Activated CD4-positive, alpha-beta memory T cell treated with anti-CD3 and anti-CD28 coated beads for 36 hours (primary cell): Measurements from ENCODE around the gene IDH2. TPM values are rescaled to one million over a fixed set of nuclear protein-coding genes. Genes with fewer than 3 reads are reported as not detected.
"Not testable (repeated sequence)": the region's sequence is repeated elsewhere in the genome, so short reads cannot be mapped to it uniquely, and the experiment has no call there.

Experiments used
- CTCF ChIA-PET: fragments of 350-600 bp; sonication (Branson Sonifier 250); formaldehyde crosslinking; loops from one replicate; lab custom pipeline; 2021; ENCODE audit warnings: antibody characterized with exemption, inconsistent platforms; lab: Charles Lee
- POLR2A ChIA-PET: fragments of 350-600 bp; sonication (Branson Sonifier 250); formaldehyde crosslinking; loops from one replicate; lab custom pipeline; 2021; ENCODE audit warnings: antibody characterized with exemption; lab: Charles Lee
- DNase-seq: peaks from one replicate; pipeline ENCODE4 v3.0.0-alpha.2; 2020
- H3K27ac Mint-ChIP-seq: one replicate; pipeline ENCODE4 v1.8.0; 2021; ENCODE audit warnings: mixed read lengths
- H3K27me3 Mint-ChIP-seq: one replicate; pipeline ENCODE4 v1.8.0; 2021; ENCODE audit warnings: mixed read lengths
- H3K36me3 Mint-ChIP-seq: one replicate; pipeline ENCODE4 v1.8.0; 2021; ENCODE audit warnings: mixed read lengths
- H3K4me1 Mint-ChIP-seq: one replicate; pipeline ENCODE4 v1.8.0; 2021; ENCODE audit warnings: low read depth, mixed read lengths
- H3K4me3 Mint-ChIP-seq: one replicate; pipeline ENCODE4 v1.8.0; 2021; ENCODE audit warnings: mild to moderate bottlenecking, mixed read lengths
- H3K9me3 Mint-ChIP-seq: one replicate; pipeline ENCODE4 v1.8.0; 2021; ENCODE audit warnings: mixed read lengths
- intact Hi-C: fragments of 100-400 bp; cut with micrococcal nuclease; formaldehyde crosslinking; loops from one replicate; pipeline ENCODE4 v1.15.1; 2023
- total RNA-seq, 2 experiments: library from RNA; stranded (reverse); gene quantifications; one replicate each; pipeline ENCODE4 v1.2.3, GENCODE V29; 2021

Gene IDH2
- total RNA-seq, 2 experiments from 2014 or later, result 170 to 175 TPM

DNA sequence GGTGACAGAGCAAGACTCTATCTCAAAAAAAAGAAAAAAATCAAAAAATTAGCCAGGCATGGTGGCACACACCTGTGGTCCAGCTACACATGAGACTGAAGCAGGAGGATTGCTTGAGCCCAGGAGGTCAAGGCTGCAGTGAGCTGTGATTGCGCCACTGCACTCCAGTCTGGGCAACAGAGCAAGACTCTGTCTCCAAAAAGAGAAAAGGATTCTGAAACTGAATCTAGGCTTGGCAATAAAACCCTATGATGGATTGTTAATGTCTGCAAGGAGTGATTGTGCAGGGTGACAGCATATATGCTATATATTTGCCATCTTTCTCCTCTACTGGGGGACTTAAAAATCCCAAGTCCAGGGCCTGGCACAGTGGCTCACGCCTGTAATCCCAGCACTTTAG, 31.6 kb downstream of the IDH2 start:
- H3K9me3 Mint-ChIP-seq, H3K4me3 Mint-ChIP-seq, POLR2A ChIA-PET, H3K27ac Mint-ChIP-seq, H3K27me3 Mint-ChIP-seq, DNase-seq: not testable (repeated sequence)
- intact Hi-C loops, result loop anchor here (1.0 to 5.0 kb wide), 2 partner anchors 172 to 308 kb away; no protein-coding TSS in a partner anchor
- Mint-ChIP-seq H3K4me1 (peaks cover 14% of the 10 kb centered on the region), H3K36me3 (peaks cover 12% of the 10 kb centered on the region)
- CTCF ChIA-PET, result interaction anchor here (0.6 to 3.0 kb wide), 19 partner anchors 8 to 331 kb away, joined by 3 to 18 read pairs (median 9); partner anchors contain the start of gene IDH2

DNA sequence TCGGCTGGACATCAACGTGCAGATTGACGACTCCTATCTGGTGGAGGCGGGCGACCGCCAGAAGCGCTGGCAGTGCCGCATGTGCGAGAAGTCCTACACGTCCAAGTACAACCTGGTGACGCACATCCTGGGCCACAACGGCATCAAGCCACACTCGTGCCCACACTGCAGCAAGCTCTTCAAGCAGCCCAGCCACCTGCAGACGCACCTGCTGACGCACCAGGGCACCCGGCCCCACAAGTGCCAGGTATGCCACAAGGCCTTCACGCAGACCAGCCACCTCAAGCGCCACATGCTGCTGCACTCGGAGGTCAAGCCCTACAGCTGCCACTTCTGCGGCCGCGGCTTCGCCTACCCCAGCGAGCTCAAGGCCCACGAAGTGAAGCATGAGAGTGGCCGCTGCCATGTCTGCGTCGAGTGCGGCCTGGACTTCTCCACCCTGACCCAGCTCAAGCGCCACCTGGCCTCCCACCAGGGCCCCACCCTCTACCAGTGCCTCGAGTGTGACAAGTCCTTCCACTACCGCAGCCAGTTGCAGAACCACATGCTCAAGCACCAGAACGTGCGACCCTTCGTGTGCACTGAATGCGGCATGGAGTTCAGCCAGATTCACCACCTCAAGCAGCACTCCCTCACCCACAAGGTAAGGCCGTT, 34.2 kb downstream of the IDH2 start:
- peaks cover 10% of the 10 kb centered on the region for H3K36me3 Mint-ChIP-seq
- no peaks in the 10 kb centered on the region for H3K9me3 Mint-ChIP-seq
- intact Hi-C loops, result no loop called here
- ChIA-PET POLR2A (no interaction called here), CTCF (interaction anchor here (0.9 kb wide), 1 partner anchor 193 kb away, joined by 3 read pairs; no protein-coding TSS in a partner anchor)
- no peak for DNase-seq
- no peak overlapping the region for H3K4me3 Mint-ChIP-seq
- H3K27ac Mint-ChIP-seq, result no peak overlapping the region
- H3K27me3 Mint-ChIP-seq, result no peaks in the 10 kb centered on the region
- peaks cover 9% of the 10 kb centered on the region for H3K4me1 Mint-ChIP-seq

DNA sequence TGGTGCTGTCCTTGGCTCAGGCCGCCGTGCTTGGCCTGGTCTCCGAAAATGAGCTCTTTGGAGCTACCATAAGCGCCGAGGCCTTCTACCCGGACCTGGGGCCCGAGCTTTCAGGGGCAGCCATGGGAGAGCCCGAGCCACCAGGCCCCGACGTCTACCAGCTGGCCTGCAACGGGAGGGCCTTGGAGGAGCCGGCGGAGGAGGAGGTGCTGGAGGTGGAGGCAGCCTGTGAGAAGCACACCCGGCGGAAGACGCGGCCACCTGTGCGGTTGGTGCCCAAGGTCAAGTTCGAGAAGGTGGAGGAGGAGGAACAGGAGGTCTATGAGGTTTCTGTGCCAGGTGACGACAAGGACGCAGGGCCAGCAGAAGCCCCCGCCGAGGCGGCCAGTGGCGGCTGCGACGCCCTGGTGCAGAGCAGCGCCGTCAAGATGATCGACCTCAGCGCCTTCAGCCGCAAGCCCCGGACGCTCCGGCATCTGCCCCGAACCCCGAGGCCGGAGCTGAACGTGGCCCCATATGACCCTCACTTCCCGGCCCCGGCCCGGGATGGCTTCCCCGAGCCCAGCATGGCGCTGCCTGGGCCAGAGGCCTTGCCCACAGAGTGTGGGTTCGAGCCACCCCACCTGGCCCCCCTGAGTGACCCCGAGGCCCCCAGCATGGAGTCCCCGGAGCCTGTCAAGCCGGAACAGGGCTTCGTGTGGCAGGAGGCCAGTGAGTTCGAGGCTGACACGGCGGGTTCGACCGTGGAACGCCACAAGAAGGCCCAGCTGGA, 34.9 kb downstream of the IDH2 start:
- no peak overlapping the region for H3K27ac Mint-ChIP-seq

DNA sequence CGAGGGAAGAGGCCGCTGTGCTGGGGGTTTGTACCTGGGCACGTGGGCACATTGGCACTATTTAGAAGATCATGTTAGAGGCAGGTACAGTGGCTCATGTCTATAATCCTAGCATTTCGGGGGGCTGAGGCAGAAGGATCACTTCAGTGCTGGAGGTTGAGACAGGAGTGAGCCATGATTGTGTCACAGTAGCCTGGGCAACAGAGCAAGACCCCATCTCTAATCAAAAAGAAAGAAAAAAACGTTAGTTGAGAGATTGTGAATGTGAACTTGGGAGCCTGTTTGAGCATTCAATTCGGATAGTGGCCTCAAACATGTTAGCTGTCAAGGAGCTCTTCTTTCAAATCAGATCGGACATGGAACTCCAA, 36.6 kb downstream of the IDH2 start:
- Mint-ChIP-seq H3K9me3 (no peaks in the 10 kb centered on the region), H3K4me3 (no peak overlapping the region), H3K4me1 (peaks cover 25% of the 10 kb centered on the region), H3K36me3 (peaks cover 10% of the 10 kb centered on the region), H3K27ac (no peak overlapping the region), H3K27me3 (no peaks in the 10 kb centered on the region)
- POLR2A ChIA-PET, result no interaction called here
- no peak for DNase-seq
- CTCF ChIA-PET, result no interaction called here
- intact Hi-C loops, result no loop called here

More for the DNA sequence above, 34.9 kb downstream of the IDH2 start:
- Mint-ChIP-seq H3K4me3 (no peak overlapping the region), H3K27me3 (no peaks in the 10 kb centered on the region), H3K9me3 (no peaks in the 10 kb centered on the region), H3K4me1 (peaks cover 14% of the 10 kb centered on the region), H3K36me3 (peaks cover 10% of the 10 kb centered on the region)
- intact Hi-C loops, result no loop called here
- ChIA-PET CTCF (no interaction called here), POLR2A (no interaction called here)
- DNase-seq, result no peak

DNA sequence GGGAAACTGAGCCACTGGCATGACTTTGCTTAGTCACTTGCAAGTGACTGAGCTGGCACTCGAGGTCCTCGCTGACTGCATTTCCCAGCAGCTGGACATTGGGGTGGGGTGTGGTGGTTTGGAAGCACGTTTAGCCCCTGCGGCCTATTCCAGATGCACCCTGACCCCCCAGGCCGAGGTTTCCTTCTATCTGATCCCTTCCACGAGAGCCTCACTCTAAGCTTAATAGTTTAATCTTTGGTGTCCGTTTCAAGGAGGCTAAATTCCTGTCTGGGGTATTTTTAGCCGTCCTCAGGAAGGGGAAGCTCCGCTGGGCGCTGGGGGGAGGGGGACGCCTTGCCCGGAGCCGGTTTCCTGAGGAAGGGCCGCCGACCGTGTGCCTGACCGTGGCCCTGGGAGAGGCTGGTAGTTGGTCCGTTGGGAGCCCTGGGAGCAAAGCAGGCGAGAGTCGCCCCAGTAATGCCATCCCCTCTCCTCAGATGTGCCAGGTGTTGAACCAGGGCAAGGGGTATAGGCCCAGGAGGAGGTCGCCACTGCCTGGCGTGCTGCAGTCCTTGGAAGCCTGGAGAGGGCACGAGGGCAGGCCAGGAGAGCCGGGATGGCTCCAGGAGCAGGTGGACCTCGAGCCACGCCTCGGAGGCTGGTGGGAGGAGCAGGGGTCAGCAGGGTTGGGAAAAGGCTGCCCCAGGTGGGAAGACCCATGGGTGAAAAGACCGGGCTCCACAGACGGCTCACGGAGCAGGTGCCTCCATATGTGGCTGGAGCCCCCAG, 37.2 kb downstream of the IDH2 start:
- Mint-ChIP-seq H3K27ac (no peak overlapping the region), H3K9me3 (no peaks in the 10 kb centered on the region), H3K4me1 (peaks cover 28% of the 10 kb centered on the region), H3K36me3 (peaks cover 10% of the 10 kb centered on the region), H3K4me3 (no peak overlapping the region), H3K27me3 (no peaks in the 10 kb centered on the region)
- ChIA-PET CTCF (no interaction called here), POLR2A (interaction anchor here (0.8 kb wide), 1 partner anchor 62 kb away, joined by 3 read pairs; no protein-coding TSS in a partner anchor)
- intact Hi-C loops, result no loop called here
- DNase-seq, result no peak

DNA sequence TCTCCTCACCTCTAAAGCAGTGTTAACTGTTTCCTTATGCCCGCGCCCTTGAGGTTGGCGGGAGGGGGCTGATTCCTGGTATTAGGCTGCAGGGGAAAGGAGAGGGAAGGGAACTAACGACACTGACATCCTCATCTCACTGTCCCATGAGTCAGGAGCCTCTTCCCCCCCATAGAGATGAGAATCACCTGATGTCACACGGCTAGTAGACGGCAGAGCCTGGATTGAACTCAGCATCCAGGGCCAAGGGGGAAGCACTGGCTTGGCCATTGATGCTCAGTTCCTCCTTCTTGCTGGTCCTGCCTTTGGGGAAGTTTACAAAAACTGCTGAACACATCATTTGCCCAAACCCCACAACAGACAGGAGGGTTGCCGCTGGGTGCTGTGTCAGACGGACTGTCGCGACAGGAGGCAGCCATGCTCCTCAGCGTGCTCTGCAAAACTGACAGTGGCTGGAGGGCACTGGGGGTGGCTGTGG, 38.5 kb downstream of the IDH2 start:
- intact Hi-C loops, result no loop called here
- Mint-ChIP-seq H3K4me3 (no peak overlapping the region), H3K4me1 (peaks cover 41% of the 10 kb centered on the region), H3K27me3 (no peaks in the 10 kb centered on the region), H3K9me3 (no peaks in the 10 kb centered on the region), H3K27ac (no peak overlapping the region), H3K36me3 (peaks cover 7% of the 10 kb centered on the region)
- CTCF ChIA-PET, result interaction anchor here (2.6 kb wide), 1 partner anchor 7 kb away, joined by 14 read pairs; no protein-coding TSS in a partner anchor
- no peak for DNase-seq
- POLR2A ChIA-PET, result no interaction called here

DNA sequence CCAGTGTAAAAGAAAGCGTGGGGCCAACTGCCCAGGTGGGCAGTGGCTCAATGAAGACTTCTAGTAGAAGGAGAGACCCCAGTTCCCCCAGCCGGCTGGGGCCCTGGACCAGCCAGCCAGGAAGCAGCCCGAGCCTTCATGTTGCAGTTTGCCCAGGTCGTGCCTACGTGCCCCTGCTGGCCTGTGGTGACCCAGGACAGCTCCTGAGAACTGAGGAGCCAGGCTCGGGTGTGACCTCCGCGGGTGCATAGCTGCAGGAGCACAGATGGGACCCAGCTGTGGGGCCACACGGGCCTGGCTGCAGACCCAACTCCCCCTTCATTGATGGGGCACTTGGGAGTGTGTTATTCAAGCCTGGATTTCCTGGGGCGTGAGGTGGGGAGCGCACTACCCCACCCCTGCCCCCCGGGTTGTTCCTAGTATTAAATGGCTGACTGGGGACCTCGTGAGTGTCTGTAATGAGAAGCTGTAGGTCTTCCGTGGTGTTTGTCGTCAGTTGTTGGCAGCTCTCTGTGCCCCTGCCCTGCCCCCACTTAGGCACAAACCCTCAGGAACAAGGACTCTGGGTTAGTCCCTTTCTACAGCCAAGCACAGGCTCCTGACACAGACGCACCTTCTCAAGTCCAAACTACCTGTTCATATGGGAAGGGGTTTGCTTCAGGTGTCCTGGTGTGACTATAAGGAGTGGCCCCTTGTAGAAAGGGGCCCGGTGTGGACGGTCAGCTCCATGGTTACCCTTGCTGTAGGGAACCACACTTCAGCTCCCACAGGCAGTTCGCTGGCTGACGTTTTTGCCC, 39.1 kb downstream of the IDH2 start:
- peaks cover 4% of the 10 kb centered on the region for H3K36me3 Mint-ChIP-seq
- H3K4me3 Mint-ChIP-seq, result no peak overlapping the region
- DNase-seq, result no peak
- H3K9me3 Mint-ChIP-seq, result no peaks in the 10 kb centered on the region
- H3K27ac Mint-ChIP-seq, result peak overlapping the region; percentile 85
- intact Hi-C loops, result no loop called here
- H3K4me1 Mint-ChIP-seq, result peaks cover 47% of the 10 kb centered on the region
- H3K27me3 Mint-ChIP-seq, result no peaks in the 10 kb centered on the region
- ChIA-PET CTCF (interaction anchor here (2.6 kb wide), 1 partner anchor 8 kb away, joined by 14 read pairs; no protein-coding TSS in a partner anchor), POLR2A (no interaction called here)

DNA sequence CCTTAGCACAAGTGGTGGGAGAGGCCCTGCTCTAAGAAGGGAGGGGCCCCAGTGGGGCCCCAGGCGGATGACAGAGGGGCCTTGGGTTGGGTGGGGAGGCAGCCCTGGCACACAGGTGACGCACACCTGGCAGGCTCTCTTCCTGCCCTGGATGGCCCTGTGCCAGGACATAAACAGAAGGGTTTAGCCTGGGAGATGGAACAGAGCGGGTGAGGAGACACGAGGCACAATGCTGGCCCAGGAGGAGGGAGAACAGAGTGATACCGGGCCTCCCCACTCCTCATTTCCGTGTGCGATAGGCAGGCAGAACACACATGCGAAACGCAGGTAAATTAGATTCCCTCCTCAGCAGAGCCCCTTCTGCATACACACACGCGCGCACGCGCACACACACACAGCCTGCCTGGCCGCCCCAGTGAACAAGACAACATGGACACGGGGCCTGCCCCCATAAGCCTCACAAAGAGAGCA, 39.8 kb downstream of the IDH2 start:
- Mint-ChIP-seq H3K36me3 (peaks cover 3% of the 10 kb centered on the region), H3K4me1 (peaks cover 52% of the 10 kb centered on the region), H3K4me3 (no peak overlapping the region), H3K9me3 (no peaks in the 10 kb centered on the region), H3K27ac (peak overlapping the region; percentile 85), H3K27me3 (no peaks in the 10 kb centered on the region)
- ChIA-PET CTCF (interaction anchor here (1.1 to 2.6 kb wide), 2 partner anchors 9 to 58 kb away, joined by 3 to 14 read pairs; no protein-coding TSS in a partner anchor), POLR2A (interaction anchor here (1.0 kb wide), 1 partner anchor 169 kb away, joined by 3 read pairs; the partner anchor contains the start of gene AP3S2)
- intact Hi-C loops, result no loop called here
- peak; percentile 53 for DNase-seq

DNA sequence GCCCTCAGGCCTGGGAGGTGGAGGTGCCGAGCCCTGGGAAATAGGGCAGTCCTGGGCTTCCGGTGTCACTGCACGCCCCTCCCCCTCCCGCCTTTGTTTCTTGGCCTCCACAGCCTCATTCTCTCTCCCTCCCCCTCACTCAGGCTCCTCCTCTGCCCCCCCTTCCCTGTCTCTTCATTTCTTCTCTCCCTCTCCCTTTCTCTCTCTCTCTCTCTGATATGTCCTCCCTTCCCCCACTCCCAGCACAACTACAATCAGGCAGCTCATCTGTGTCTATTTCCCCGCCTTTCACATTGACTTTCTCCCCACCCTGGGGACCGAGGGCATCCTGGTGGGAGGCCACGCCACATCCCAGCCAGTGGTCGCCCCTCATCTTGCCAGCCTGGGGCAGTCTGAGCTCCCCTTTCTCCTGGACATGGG, 40.2 kb downstream of the IDH2 start:
- H3K36me3 Mint-ChIP-seq, result peaks cover 3% of the 10 kb centered on the region
- CTCF ChIA-PET, result interaction anchor here (1.1 to 2.6 kb wide), 2 partner anchors 9 to 58 kb away, joined by 3 to 14 read pairs; no protein-coding TSS in a partner anchor
- H3K4me3 Mint-ChIP-seq, result no peak overlapping the region
- H3K4me1 Mint-ChIP-seq, result peaks cover 55% of the 10 kb centered on the region
- no peaks in the 10 kb centered on the region for H3K27me3 Mint-ChIP-seq
- H3K9me3 Mint-ChIP-seq, result no peaks in the 10 kb centered on the region
- POLR2A ChIA-PET, result interaction anchor here (1.0 kb wide), 1 partner anchor 168 kb away, joined by 3 read pairs; the partner anchor contains the start of gene AP3S2
- peak overlapping the region; percentile 85 for H3K27ac Mint-ChIP-seq
- intact Hi-C loops, result no loop called here
- DNase-seq, result peak; percentile 82

DNA sequence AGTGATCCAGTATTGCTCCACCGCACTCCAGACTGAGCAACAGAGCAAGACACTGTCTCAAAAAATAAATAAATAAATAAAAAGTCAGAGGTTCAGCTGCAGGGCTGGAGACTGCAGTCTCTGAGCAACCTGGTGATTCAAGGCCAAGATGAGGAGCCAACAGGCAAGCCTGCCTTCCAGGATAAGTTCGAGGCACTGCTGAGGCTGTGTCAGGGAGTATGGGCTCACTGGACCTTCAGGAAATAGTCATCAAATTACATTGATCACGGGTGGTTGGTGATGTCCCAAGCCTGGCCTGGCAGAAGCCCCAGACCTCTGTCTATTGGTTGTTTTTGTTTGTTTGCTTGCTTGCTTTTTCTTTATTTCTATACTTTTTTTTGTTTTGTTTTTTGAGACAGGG, 41.5 kb downstream of the IDH2 start:
- ChIA-PET CTCF (interaction anchor here (0.6 to 4.2 kb wide), 2 partner anchors 10 to 14 kb away, joined by 3 to 17 read pairs; no protein-coding TSS in a partner anchor), POLR2A (no interaction called here)
- Mint-ChIP-seq H3K4me3 (no peak overlapping the region), H3K27me3 (no peaks in the 10 kb centered on the region), H3K9me3 (no peaks in the 10 kb centered on the region), H3K36me3 (no peaks in the 10 kb centered on the region), H3K4me1 (peaks cover 55% of the 10 kb centered on the region), H3K27ac (peak overlapping the region; percentile 85)
- intact Hi-C loops, result no loop called here
- no peak for DNase-seq
